Esophagus squamous epithelium (tissue), 5 donors: ENCODE data around the gene KRT15. TPM values are rescaled to one million over a fixed set of nuclear protein-coding genes. Genes with fewer than 3 reads are reported as not detected.

ENCODE experiments used
- DNase-seq: peaks from one replicate; lab custom pipeline; 2025; lab: John Stamatoyannopoulos, UW
- H3K27ac ChIP-seq, 4 donors: fragments of 200-600 bp; sonication (generic); one replicate each; pipeline ENCODE4 v1.5.1; 2016 to 2019; ENCODE audit warnings: mild to moderate bottlenecking in 1 of 4
- H3K27me3 ChIP-seq, 4 donors: fragments of 200-600 bp; sonication (generic); 1 replicate in 3 of 4; 2 replicates in 1 of 4; pipeline versions ENCODE4 v1.5.1 to v1.6.0; 2017 to 2021; ENCODE audit warnings: antibody characterized with exemption in 1 of 4
- H3K36me3 ChIP-seq, 3 donors: fragments of 200-600 bp; sonication (generic); one replicate each; pipeline ENCODE4 v1.5.1; 2016 to 2019
- H3K4me1 ChIP-seq, 3 donors: fragments of 200-600 bp; sonication (generic); one replicate each; pipeline ENCODE4 v1.5.1; 2017 to 2019
- H3K4me3 ChIP-seq, 4 donors: fragments of 200-600 bp; sonication (generic); 1 replicate in 3 of 4; 2 replicates in 1 of 4; pipeline ENCODE4 v1.5.1; 2016 to 2019; ENCODE audit warnings: mild to moderate bottlenecking in 2 of 4, moderate library complexity in 1 of 4
- H3K9me3 ChIP-seq, 3 donors: fragments of 200-600 bp; sonication (generic); one replicate each; pipeline ENCODE4 v1.5.1; 2016 to 2019
- CTCF ChIP-seq, 6 experiments: fragments of 450-650 bp in 4 of 6; fragments of 200-600 bp in 2 of 6; sonication (generic) in 2 of 6; IDR thresholded peaks; one replicate each; pipeline ENCODE4 v1.5.1; 2016 to 2019; ENCODE audit warnings: antibody characterized with exemption in 6 of 6, mild to moderate bottlenecking in 4 of 6, moderate library complexity in 4 of 6
- POLR2A ChIP-seq, 4 donors: fragments of 450-650 bp; IDR thresholded peaks; one replicate each; pipeline ENCODE4 v1.6.1; 2017; ENCODE audit warnings: antibody characterized with exemption in 4 of 4, mild to moderate bottlenecking in 4 of 4, moderate library complexity in 3 of 4
- WGBS, 2 donors: methylation state at CpG; one replicate each; pipeline ENCODE4 v1.1.5; 2018; 5-methylcytosine and 5-hydroxymethylcytosine counted together
- intact Hi-C: fragments of 100-400 bp; cut with DNase I; formaldehyde crosslinking; loops from one replicate; pipeline ENCODE4 v1.15.0; 2022
- total RNA-seq, 4 donors: library from RNA; depleted of rRNA; stranded (reverse); fragments of >200 nt; gene quantifications; one replicate each; pipeline ENCODE4 v1.1.0, GENCODE V29; 2016
- donor health status: DM: yes; HTN: yes; CAD: no.

Gene KRT15
- total RNA-seq, 4 donors from 2014 or later = 743 to 2,833 (median 2,484) TPM

- no peaks in the 10 kb centered on the region for H3K36me3 ChIP-seq
- H3K4me1 ChIP-seq = peaks cover 12 to 51% (median 13%) of the 10 kb centered on the region in 3 donors
- 60 to 91% methylated on average over 5 to 7 of the region's 7 CpGs for WGBS, 2 donors
- no peaks in the 10 kb centered on the region for H3K9me3 ChIP-seq
- H3K4me3 ChIP-seq = no peak overlapping the region
- peaks cover 0 to 4% (median 0%) of the 10 kb centered on the region in 4 donors for H3K27me3 ChIP-seq
- no peak overlapping the region for H3K27ac ChIP-seq
- intact Hi-C loops = no loop called here
- DNase-seq = no peak
- no peak for TF ChIP-seq CTCF (IDR thresholded peaks at IDR 0.05)
- no peak for TF ChIP-seq POLR2A (IDR thresholded peaks at IDR 0.05)
Measured at GRCh38 chr17:41537614-41537954, 18.9 kb upstream of the KRT15 start.

- no peaks in the 10 kb centered on the region for H3K9me3 ChIP-seq
- H3K27me3 ChIP-seq = peaks cover 0 to 10% (median 0%) of the 10 kb centered on the region in 4 donors
- no peak overlapping the region for H3K4me3 ChIP-seq
- peaks cover 12 to 55% (median 13%) of the 10 kb centered on the region in 3 donors for H3K4me1 ChIP-seq
- no peak overlapping the region for H3K27ac ChIP-seq
- no peaks in the 10 kb centered on the region for H3K36me3 ChIP-seq
- intact Hi-C loops = no loop called here
- 78 to 87% methylated on average over 6 to 7 of the region's 7 CpGs for WGBS, 2 donors
- TF ChIP-seq POLR2A (IDR thresholded peaks at IDR 0.05) (no peak), CTCF (IDR thresholded peaks at IDR 0.05) (no peak)
- DNase-seq = no peak
Measured at GRCh38 chr17:41536741-41537613, 18.3 kb upstream of the KRT15 start.

- intact Hi-C loops = no loop called here
- no peak for TF ChIP-seq CTCF (IDR thresholded peaks at IDR 0.05)
- no peak for TF ChIP-seq POLR2A (IDR thresholded peaks at IDR 0.05)
Measured at GRCh38 chr17:41535764-41536481, 17.2 kb upstream of the KRT15 start.

GRCh38 chr17:41534899-41535546 is 16.3 kb upstream of the KRT15 start:
- no peak overlapping the region for H3K27ac ChIP-seq
- H3K4me1 ChIP-seq = peaks cover 12 to 57% (median 13%) of the 10 kb centered on the region in 3 donors
- H3K36me3 ChIP-seq = no peaks in the 10 kb centered on the region
- H3K4me3 ChIP-seq = no peak overlapping the region
- intact Hi-C loops = no loop called here
- WGBS, 2 donors = 70 to 80% methylated on average over 4 to 6 of the region's 7 CpGs
- no peak for TF ChIP-seq CTCF (IDR thresholded peaks at IDR 0.05)
- TF ChIP-seq POLR2A (IDR thresholded peaks at IDR 0.05) = no peak
- peaks cover 0 to 28% (median 0%) of the 10 kb centered on the region in 4 donors for H3K27me3 ChIP-seq
- DNase-seq = no peak
- H3K9me3 ChIP-seq = no peaks in the 10 kb centered on the region

More at GRCh38 chr17:41535764-41536481, 17.2 kb upstream of the KRT15 start:
- H3K27me3 ChIP-seq = peaks cover 0 to 19% (median 0%) of the 10 kb centered on the region in 4 donors
- peaks cover 12 to 51% (median 13%) of the 10 kb centered on the region in 3 donors for H3K4me1 ChIP-seq
- H3K9me3 ChIP-seq = no peaks in the 10 kb centered on the region
- WGBS, 2 donors = 65 to 69% methylated on average over 3 to 10 of the region's 15 CpGs
- H3K36me3 ChIP-seq = no peaks in the 10 kb centered on the region
- no peak overlapping the region for H3K4me3 ChIP-seq
- H3K27ac ChIP-seq = no peak overlapping the region
- no peak for DNase-seq
